DMS53 treated with DMSO at 0.1 percent for 48 hours (cell line): ENCODE data around the gene TRIM66.

ENCODE experiments used
- DNase-seq: peaks from one replicate; lab custom pipeline; 2025; ENCODE audit not compliant: unreplicated experiment; lab: John Stamatoyannopoulos, UW

TRIM66 gene

GRCh38 chr11:8573777-8574176, 108.7 kb downstream of the TRIM66 start:
- DNase-seq = no peak

GRCh38 chr11:8567602-8568198, 114.8 kb downstream of the TRIM66 start:
- DNase-seq = no peak

- DNase-seq = peak; percentile 53
Measured at GRCh38 chr11:8566613-8567210, 115.8 kb downstream of the TRIM66 start.

- DNase-seq = no peak
Measured at GRCh38 chr11:8564526-8564925, 117.9 kb downstream of the TRIM66 start.
